HG02840 (cell line): ENCODE data around the gene MACROD2.

ENCODE experiments used
- ATAC-seq: cut with Tn5 transposase; IDR thresholded peaks from one replicate; pipeline ENCODE4 v1.9.1; 2021; ENCODE audit warnings: mild to moderate bottlenecking, moderate library complexity, moderate number of reproducible peaks; ENCODE audit not compliant: unreplicated experiment, low FRiP score

Gene MACROD2

GRCh38 chr20:15699431-15700146 lies 1704.3 kb downstream of the MACROD2 start:
- no peak for ATAC-seq

- ATAC-seq, result no peak
Measured at GRCh38 chr20:15700147-15700765, 1704.9 kb downstream of the MACROD2 start.

- no peak for ATAC-seq
Measured at GRCh38 chr20:15702161-15702560, 1706.8 kb downstream of the MACROD2 start.

GRCh38 chr20:15703171-15703911 lies 1708.0 kb downstream of the MACROD2 start:
- ATAC-seq, result no peak

- ATAC-seq, result no peak
Measured at GRCh38 chr20:15705975-15706374, 1710.7 kb downstream of the MACROD2 start.

GRCh38 chr20:15706719-15707118 lies 1711.4 kb downstream of the MACROD2 start:
- no peak for ATAC-seq

GRCh38 chr20:15708984-15709598 lies 1713.8 kb downstream of the MACROD2 start:
- ATAC-seq, result no peak

- no peak for ATAC-seq
Measured at GRCh38 chr20:15710636-15711035, 1715.3 kb downstream of the MACROD2 start.

- no peak for ATAC-seq
Measured at GRCh38 chr20:15711177-15711576, 1715.9 kb downstream of the MACROD2 start.

GRCh38 chr20:15716256-15716655 lies 1720.9 kb downstream of the MACROD2 start:
- no peak for ATAC-seq

- no peak for ATAC-seq
Measured at GRCh38 chr20:15726416-15726815, 1731.1 kb downstream of the MACROD2 start.

GRCh38 chr20:15734052-15734451 lies 1738.7 kb downstream of the MACROD2 start:
- no peak for ATAC-seq

- ATAC-seq, result no peak
Measured at GRCh38 chr20:15739035-15739434, 1743.7 kb downstream of the MACROD2 start.

- ATAC-seq, result no peak
Measured at GRCh38 chr20:15740046-15740775, 1744.9 kb downstream of the MACROD2 start.

- ATAC-seq, result no peak
Measured at GRCh38 chr20:15742087-15742486, 1746.8 kb downstream of the MACROD2 start.

- ATAC-seq, result no peak
Measured at GRCh38 chr20:15742627-15743026, 1747.3 kb downstream of the MACROD2 start.

- no peak for ATAC-seq
Measured at GRCh38 chr20:15756002-15756753, 1760.9 kb downstream of the MACROD2 start.

- ATAC-seq, result no peak
Measured at GRCh38 chr20:15756754-15757115, 1761.4 kb downstream of the MACROD2 start.

GRCh38 chr20:15759594-15759993 lies 1764.3 kb downstream of the MACROD2 start:
- ATAC-seq, result no peak
